ENCODE data around the gene CEACAM16.
"Not testable (repeated sequence)": the region's sequence is repeated elsewhere in the genome, so short reads cannot be mapped to it uniquely, and the experiment has no call there.

The CEACAM16 gene

GRCh38 chr19:44712864-44713515 lies 14.0 kb downstream of the CEACAM16 start:
- FAIRE-seq: no peak
- TF ChIP-seq POLR2A (IDR thresholded peaks at IDR 0.05; ENCODE audit: low read depth, low read length) (no peak), TAF1 (IDR thresholded peaks at IDR 0.05; ENCODE audit: low read depth, low read length) (no peak), PAX5 (IDR thresholded peaks at IDR 0.05; ENCODE audit: insufficient read depth, low read length, severe bottlenecking) (no peak), SPI1 (IDR thresholded peaks at IDR 0.05; ENCODE audit: low read depth, low read length) (no peak), POU2F2 (IDR thresholded peaks at IDR 0.05; ENCODE audit: low read depth, low read length) (no peak), POLR2AphosphoS5 (IDR thresholded peaks at IDR 0.05; ENCODE audit: low read depth, low read length) (no peak)
- no peak for DNase-seq (ENCODE audit: insufficient read length, low spot score)

- no peak for FAIRE-seq
- no peak for DNase-seq (ENCODE audit: insufficient read length, low spot score)
- TF ChIP-seq TAF1 (IDR thresholded peaks at IDR 0.05; ENCODE audit: low read depth, low read length) (no peak), PAX5 (IDR thresholded peaks at IDR 0.05; ENCODE audit: insufficient read depth, low read length, severe bottlenecking) (no peak), POU2F2 (IDR thresholded peaks at IDR 0.05; ENCODE audit: low read depth, low read length) (no peak), POLR2A (IDR thresholded peaks at IDR 0.05; ENCODE audit: low read depth, low read length) (no peak), SPI1 (IDR thresholded peaks at IDR 0.05; ENCODE audit: low read depth, low read length) (no peak), POLR2AphosphoS5 (IDR thresholded peaks at IDR 0.05; ENCODE audit: low read depth, low read length) (no peak)
Observed at GRCh38 chr19:44714597-44715169, 15.7 kb downstream of the CEACAM16 start.

- TF ChIP-seq SPI1 (IDR thresholded peaks at IDR 0.05; ENCODE audit: low read depth, low read length): no peak
- TF ChIP-seq POU2F2 (IDR thresholded peaks at IDR 0.05; ENCODE audit: low read depth, low read length): no peak
- no peak for TF ChIP-seq POLR2AphosphoS5 (IDR thresholded peaks at IDR 0.05; ENCODE audit: low read depth, low read length)
- TF ChIP-seq PAX5 (IDR thresholded peaks at IDR 0.05; ENCODE audit: insufficient read depth, low read length, severe bottlenecking): no peak
- no peak for TF ChIP-seq POLR2A (IDR thresholded peaks at IDR 0.05; ENCODE audit: low read depth, low read length)
- no peak for TF ChIP-seq TAF1 (IDR thresholded peaks at IDR 0.05; ENCODE audit: low read depth, low read length)
- DNase-seq (ENCODE audit: insufficient read length, low spot score) (no peak), FAIRE-seq (no peak)
Observed at GRCh38 chr19:44717603-44718002, 18.7 kb downstream of the CEACAM16 start.

- TF ChIP-seq TAF1 (IDR thresholded peaks at IDR 0.05; ENCODE audit: low read depth, low read length) (no peak), POU2F2 (IDR thresholded peaks at IDR 0.05; ENCODE audit: low read depth, low read length) (no peak), SPI1 (IDR thresholded peaks at IDR 0.05; ENCODE audit: low read depth, low read length) (no peak), POLR2A (IDR thresholded peaks at IDR 0.05; ENCODE audit: low read depth, low read length) (no peak), POLR2AphosphoS5 (IDR thresholded peaks at IDR 0.05; ENCODE audit: low read depth, low read length) (no peak), PAX5 (IDR thresholded peaks at IDR 0.05; ENCODE audit: insufficient read depth, low read length, severe bottlenecking) (no peak)
- FAIRE-seq (no peak), DNase-seq (ENCODE audit: insufficient read length, low spot score) (no peak)
Observed at GRCh38 chr19:44718441-44719261, 19.7 kb downstream of the CEACAM16 start.

DNA sequence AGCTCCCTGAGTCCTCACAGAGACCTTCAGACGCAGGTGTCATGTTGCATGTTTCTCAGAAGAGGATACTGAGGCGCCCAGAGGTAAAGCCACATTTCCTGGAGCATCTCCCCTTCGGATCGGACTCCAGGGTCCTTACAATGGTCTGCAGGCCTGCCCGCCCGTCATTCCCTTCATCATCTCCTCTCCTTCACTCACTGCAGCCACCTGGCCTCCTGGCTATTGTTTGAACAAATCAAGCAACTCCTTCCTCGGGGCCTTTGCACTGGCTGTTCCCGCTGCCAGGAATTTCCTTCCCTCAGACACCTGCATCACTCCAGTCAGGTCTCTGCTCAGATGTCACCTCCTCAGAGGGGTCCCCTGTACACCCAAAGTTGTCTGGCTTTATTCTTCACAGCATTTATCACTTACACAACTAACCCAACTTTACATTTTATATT lies 20.3 kb downstream of the CEACAM16 start:
- FAIRE-seq: no peak
- no peak for TF ChIP-seq TAF1 (IDR thresholded peaks at IDR 0.05; ENCODE audit: low read depth, low read length)
- no peak for TF ChIP-seq POU2F2 (IDR thresholded peaks at IDR 0.05; ENCODE audit: low read depth, low read length)
- TF ChIP-seq SPI1 (IDR thresholded peaks at IDR 0.05; ENCODE audit: low read depth, low read length): no peak
- no peak for TF ChIP-seq POLR2A (IDR thresholded peaks at IDR 0.05; ENCODE audit: low read depth, low read length)
- no peak for TF ChIP-seq PAX5 (IDR thresholded peaks at IDR 0.05; ENCODE audit: insufficient read depth, low read length, severe bottlenecking)
- no peak for TF ChIP-seq POLR2AphosphoS5 (IDR thresholded peaks at IDR 0.05; ENCODE audit: low read depth, low read length)

GRCh38 chr19:44720396-44720795 lies 21.4 kb downstream of the CEACAM16 start:
- FAIRE-seq; DNase-seq (ENCODE audit: insufficient read length, low spot score): not testable (repeated sequence)

More for the DNA sequence above, 20.3 kb downstream of the CEACAM16 start:
- no peak for DNase-seq (ENCODE audit: insufficient read length, low spot score)

DNA sequence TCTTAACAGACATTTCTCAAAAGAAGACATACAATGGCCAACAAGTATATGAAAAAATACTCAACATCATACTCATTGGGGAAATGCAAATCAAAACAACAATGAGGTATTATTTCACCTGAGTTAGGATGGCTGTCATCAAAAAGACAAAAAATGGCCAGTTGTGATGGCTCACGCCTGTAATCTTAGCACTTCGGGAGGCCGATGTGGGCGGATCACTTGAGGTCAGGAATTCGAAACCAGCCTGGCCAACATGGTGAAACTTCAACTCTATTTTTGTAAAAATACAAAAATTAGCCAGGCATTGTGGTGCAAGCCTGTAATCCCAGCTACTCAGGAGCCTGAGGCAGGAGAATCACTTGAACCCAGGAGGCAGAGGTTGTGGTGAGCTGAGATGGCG lies 22.0 kb downstream of the CEACAM16 start:
- DNase-seq (ENCODE audit: insufficient read length, low spot score): no peak
- TF ChIP-seq POLR2A (IDR thresholded peaks at IDR 0.05; ENCODE audit: low read depth, low read length) (no peak), POU2F2 (IDR thresholded peaks at IDR 0.05; ENCODE audit: low read depth, low read length) (no peak), PAX5 (IDR thresholded peaks at IDR 0.05; ENCODE audit: insufficient read depth, low read length, severe bottlenecking) (no peak), TAF1 (IDR thresholded peaks at IDR 0.05; ENCODE audit: low read depth, low read length) (no peak), POLR2AphosphoS5 (IDR thresholded peaks at IDR 0.05; ENCODE audit: low read depth, low read length) (no peak), SPI1 (IDR thresholded peaks at IDR 0.05; ENCODE audit: low read depth, low read length) (no peak)
- FAIRE-seq: no peak

GRCh38 chr19:44721369-44721768 lies 22.4 kb downstream of the CEACAM16 start:
- FAIRE-seq; DNase-seq (ENCODE audit: insufficient read length, low spot score): not testable (repeated sequence)

DNA sequence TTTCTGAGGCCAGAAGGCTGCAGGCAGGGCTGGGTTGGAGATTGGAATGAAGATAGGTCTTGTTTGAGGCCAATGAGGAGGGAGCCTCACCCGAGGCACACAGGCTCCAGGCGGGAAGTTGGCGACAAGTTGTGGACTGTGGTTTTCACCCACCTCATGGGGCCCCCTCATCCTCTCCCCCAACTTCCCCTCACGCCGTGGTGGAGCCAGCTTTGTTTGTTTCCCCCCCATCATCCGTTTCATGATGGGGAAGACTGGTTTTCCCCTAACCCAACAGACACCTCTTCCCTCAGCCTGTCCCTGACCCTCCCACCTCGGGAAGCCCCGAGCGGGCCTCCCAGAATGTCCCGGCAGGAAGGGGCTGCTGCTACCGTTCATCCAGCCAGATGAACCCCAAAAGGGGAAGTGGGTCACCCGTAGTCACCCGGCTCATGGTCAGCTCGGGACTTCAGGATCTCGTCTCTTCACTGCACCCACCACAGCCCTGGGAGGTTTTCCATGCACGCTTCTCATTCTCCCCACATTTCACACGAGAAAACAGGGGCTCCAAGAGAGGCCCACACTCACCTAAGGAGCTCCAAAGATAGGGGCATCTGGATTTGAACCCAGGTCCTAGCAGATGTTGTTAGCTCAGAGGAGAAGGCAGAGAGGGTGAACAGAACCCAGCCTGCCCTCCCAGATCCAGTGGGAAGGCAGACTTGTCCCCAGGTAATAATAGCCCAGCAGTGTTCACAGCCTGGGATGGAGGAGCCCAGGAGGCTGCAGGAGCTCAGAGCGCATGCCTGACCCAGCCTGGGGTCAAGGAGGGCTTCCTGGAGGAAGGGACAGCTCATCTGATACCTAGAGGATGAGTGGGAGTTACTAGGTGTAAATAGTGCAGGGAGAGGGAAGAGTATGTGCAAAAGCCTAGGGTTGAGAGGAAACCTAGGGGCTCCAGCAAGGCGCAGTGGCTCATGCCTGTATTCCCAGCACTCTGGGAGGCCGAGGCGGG lies 23.5 kb downstream of the CEACAM16 start:
- TF ChIP-seq SPI1 (IDR thresholded peaks at IDR 0.05; ENCODE audit: low read depth, low read length) (peak; percentile 95), TAF1 (IDR thresholded peaks at IDR 0.05; ENCODE audit: low read depth, low read length) (no peak)
- peak; percentile 48 for FAIRE-seq
- DNase-seq (ENCODE audit: insufficient read length, low spot score): no peak
